ENCODE data around the gene SCAP.
"Not testable (repeated sequence)": the region's sequence is repeated elsewhere in the genome, so short reads cannot be mapped to it uniquely, and the experiment has no call there.

Gene SCAP

DNA sequence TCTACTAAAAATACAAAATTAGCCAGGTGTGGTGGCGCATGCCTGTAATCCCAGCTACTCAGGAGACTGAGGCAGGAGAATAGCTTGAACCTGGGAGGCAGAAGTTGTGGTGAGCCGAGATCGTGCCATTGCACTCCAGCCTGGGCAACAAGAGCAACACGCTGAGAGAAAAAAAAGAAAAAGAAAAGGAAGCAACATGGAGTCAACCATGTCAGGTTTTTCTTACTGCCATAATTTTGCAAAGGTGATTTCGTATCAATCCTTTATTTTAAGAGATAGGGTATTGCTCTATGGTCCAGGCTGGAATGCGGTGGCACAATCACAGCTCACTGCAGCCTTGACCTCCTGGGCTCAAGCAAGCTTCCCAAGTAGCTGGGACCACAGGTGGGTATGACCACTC, 4.5 kb upstream of the SCAP start:
- not testable (repeated sequence) for DNase-seq (ENCODE audit: low read depth in 2 of 2)

DNA sequence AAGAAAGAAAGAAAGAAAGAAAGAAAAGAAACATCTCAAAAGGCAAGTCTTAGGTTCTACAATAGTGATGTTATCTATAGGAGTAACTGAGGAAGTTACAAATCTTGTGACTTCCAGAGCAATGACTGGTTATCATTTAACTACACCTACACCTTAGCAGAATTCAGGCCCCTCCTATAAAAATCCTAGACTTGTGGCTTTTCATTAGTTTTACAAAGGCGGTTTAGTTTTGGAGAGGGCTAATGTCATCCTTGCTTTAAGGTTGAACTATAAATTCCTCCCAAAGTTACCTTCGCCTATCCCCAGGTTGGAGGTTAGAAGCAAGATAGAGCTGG, 4.1 kb upstream of the SCAP start:
- no peak for DNase-seq (ENCODE audit: low read depth in 2 of 2)

DNA sequence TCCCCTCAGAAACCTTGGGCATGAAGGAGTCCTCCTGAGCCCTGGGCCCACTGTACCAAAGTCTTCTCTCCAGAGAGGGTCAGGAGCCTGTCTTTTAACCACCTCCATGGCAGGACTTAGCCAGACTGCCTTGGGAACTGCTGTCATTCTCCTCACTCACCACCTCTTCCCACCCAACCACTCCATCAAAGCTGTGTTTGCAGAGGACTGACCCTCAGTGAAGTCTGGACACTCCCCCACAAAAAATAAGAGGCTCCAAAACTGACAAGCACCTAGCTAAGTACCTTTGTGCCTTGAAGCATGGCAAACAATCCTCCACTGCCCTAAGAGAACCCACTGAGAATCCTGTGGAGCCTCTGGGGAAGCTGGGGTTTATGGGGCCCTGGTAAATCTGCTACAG, 2.3 kb upstream of the SCAP start:
- DNase-seq (ENCODE audit: low read depth in 2 of 2) = no peak

DNA sequence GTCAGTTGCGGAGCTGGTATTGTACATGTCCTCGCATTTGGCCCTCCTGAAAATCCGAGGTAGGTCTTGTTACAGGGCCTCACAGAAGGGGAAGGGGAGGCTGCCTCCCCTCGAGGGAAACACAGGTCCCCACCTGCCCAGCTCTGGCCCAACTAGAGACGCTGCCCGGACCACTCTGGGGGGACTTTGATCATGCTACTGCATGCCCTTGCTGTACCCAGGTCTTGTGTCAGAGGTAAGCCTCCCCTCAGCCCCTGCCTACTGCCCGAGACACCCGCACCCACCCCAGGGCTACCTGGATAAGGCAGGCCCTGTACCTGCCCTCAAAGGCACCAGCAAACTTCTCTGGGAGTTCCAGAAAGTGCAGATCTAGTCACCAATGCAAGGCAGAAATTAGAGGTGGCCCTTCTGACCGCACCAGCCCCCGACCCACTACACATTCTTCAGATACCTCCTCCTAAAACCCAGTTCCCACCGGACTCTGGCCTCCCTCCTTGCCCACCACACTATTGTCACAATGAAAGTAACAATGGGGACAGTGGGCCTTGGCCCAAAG, 981 bp upstream of the SCAP start:
- DNase-seq (ENCODE audit: low read depth in 2 of 2) = no peak

DNA sequence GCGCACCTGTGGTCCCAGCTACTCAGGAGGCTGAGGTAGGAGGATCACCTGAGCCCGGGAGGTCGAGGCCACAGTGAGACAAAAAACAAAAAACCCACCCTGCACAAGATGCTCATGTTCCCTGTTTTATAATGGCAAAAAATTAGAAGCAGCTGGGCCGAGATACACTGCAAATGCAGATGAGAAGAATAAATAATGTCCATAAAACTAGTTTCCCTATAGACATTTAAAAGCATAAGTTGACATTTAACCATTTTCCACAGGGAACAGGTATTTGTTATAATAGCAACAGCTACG, 537 bp upstream of the SCAP start:
- DNase-seq (ENCODE audit: low read depth in 2 of 2) = no peak

DNA sequence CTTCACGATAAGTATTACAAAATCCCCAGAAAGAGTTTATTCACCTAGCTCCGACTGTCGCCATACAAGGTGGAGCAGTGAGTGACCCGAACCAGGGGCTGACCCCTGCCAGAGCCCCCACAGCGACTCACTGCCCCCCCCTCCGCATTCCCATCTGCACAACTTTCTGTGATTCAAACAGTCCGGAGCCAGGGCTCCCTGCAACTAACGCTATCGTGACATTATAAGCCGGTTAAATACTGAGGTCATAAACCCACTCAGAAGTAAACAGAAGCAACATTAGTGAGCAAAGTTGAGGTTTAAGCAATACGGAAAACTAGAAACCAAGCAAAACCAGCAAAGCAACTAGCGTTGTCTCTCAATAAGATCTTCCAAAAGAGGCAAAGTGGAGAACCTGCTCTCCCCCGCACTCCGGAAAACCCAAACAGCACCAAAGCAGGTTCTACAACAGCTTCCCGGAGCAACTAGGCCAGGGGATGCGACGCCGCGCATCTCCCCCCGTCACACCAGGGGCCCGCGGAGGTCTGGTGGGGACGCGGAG, 642 bp downstream of the SCAP start:
- DNase-seq (ENCODE audit: low read depth in 2 of 2) = no peak

DNA sequence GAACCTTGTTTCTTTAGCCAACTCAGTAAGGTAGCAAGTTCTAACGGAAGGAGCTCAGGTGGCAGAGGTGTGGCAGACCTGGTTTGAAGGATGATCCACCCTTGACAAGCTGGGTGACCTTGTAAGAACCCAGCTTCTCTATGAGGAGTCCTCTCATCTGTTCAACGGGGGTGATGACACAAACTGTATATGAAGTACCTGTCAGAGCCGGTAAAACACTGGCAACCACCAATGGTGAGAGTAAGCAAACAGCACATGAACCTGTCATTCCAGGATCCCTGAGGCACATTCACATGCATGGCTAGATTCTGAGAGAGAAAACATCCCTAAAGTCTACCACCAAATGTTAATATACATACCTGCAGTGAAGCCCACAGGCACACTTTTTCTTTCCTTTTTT, 2.4 kb downstream of the SCAP start:
- no peak for DNase-seq (ENCODE audit: low read depth in 2 of 2)

DNA sequence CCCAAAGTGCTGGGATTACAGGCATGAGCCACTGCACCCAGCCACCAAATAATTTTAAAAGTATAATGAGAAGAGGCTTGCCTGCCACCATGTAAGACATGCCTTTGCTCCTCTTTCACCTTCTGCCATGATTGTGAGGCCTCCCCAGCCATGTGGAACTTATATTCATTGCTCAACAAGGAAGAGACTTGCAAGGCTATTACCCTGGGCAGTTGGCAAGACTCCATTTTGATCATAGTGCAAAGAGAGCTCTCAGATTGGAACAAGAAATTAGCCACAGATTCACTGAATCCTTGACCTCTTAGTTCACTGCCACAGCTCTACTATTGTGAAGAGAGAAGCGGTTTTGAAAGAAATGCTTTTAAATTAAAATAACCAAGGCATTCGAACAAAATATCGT, 6.1 kb downstream of the SCAP start:
- no peak for DNase-seq (ENCODE audit: low read depth in 2 of 2)

DNA sequence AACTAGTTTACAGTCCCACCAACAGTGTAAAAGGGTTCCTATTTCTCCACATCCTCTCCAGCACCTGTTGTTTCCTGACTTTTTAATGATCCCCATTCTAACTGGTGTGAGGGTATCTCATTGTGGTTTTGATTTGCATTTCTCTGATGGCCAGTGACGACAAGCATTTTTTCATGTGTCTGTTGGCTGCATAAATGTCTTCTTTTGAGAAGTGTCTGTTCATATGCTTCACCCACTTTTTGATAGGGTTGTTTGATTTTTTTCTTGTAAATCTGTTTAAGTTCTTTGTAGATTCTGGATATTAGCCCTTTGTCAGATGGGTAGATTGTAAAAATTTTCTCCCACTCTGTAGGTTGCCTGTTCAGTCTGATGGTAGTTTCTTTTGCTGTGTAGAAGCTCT, 7.4 kb downstream of the SCAP start:
- DNase-seq (ENCODE audit: low read depth in 2 of 2) = not testable (repeated sequence)

DNA sequence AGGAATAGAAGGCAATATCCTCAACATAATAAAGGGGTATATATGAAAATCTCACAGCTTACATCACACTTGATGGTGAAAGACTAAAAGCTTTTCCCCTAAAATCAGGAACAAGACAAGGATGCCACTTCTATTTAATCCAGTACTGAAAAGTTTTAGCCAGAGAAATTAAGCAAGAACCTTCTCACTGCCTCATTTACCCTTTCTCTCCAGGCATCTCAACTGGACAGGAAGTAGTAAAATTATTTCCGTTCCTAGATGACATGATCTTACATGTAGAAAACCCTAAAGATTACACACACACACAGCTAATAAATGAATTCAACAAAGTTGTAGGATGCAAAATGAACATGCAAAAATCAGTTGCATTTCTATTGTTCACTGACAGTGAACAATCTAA, 11.2 kb downstream of the SCAP start:
- no peak for DNase-seq (ENCODE audit: low read depth in 2 of 2)

DNA sequence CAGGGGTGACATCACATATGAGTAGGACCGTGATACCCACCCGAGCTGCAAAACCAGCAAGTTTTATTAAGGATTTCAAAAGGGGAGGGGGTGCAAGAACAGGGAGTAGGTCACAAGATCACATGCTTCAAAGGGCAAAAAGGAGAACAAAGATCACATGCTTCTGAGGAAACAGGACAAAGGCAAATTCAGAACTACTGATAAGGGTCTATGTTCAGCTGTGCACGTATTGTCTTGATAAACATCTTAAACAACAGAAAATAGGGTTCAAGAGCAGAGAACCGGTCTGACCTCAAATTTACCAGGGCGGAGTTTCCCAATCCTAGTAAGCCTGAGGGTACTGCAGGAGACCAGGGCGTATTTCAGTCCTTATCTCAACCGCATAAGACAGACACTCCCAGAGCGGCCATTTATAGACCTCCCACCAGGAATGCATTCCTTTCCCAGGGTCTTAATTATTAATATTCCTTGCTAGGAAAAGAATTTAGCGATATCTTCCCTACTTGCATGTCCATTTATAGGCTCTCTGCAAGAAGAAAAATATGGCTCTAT, 16.1 kb downstream of the SCAP start:
- DNase-seq (ENCODE audit: low read depth in 2 of 2) = not testable (repeated sequence)

DNA sequence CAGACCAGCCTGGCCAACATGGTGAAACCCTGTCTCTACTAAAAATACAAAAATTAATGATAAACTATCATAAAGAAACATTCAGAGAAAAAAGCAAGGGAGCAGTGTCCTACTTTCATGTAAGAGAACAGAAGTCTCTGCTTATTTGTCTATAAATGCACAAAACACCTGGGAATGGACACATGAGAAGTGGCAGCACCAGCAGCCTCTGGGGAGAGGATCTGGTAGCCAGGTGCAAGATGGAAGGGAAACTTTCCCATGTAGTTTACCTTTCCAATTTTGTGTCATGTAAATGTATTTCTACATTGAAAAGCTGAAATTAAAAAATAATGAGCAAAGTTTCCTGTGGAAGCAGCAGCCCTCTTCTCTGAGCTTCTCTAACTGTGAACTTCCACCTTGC, 18.8 kb downstream of the SCAP start:
- no peak for DNase-seq (ENCODE audit: low read depth in 2 of 2)

DNA sequence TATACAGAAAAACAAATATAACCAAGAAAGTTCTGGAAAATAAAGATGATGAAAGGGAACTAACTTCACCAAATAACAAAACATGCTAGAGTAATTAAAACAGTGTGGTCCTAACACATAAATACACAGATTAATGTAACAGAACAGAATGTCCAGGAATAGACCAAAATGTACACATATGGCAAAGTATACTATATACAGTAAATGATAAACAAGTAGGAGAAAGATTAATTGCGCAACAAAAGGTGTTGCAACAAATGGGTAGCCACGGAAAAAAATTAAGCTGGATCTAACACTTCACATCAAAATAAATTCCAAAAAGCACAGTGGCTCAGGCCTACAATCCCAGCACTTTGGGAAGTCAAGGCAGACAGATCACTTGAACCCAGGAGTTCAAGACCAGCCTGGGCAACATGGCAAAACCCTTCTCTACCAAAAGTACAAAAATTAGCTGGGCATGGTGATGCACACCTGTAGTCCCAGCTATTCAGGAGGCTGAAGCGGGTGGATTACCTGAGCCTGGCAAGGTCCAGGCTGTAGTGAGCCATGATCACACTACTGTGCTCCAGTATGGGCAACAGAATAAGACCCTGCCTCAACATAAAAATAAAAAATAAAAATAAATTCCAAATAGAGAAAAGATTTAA, 19.8 kb downstream of the SCAP start:
- DNase-seq (ENCODE audit: low read depth in 2 of 2) = no peak

DNA sequence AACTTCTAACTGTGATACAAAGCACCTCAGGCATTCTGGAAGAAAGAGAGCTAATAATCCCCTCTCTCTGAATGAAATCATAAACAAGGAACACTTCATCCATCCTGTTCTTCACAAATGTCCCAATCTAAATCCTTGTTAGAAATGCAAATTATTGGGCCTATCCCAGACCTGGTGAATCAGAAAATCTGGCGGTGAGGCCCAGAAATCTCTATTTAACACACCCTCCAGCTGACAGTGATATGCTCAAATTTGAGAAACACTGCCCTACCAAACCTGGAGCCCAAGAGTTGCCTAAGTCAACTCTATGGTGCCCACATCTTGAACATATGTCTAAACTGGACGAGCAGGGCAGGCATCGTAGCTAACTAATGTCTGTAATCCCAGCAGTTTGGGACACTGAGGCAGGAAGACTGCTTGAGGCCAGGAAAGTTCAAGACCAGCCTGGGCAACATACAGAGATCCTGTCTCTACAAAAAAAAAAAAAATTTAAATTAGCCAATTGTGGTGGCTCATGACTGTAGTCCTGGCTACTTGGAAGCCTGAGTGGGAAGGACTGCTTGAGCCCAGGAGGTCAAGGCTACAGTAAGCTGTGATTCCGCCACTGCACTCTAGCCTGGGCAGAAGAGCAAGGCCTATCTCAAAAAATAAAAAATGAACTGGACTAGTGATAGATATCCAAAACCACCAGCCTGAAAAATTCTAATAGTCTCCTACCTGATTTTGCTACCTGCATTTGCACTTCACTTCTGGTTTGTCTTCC, 23.1 kb downstream of the SCAP start:
- no peak for DNase-seq (ENCODE audit: low read depth in 2 of 2)

DNA sequence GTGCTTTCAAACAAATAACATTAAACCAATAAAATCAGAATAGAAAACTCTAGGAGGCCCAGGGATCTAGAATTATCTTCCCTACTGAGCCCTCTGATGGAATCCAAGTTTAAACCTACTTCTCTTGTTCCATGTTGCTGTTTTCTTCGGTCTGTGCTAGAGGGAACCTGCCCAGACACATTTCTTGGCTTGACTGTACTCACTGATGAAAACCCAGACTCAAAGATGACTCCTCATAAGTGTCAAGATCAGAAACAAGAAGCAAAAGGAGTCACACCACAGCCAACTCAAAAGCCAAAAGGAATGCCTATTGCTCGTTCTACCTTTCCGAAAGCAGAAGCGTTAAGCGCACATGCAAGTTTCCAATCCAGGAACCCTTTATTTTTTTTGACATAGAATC, 31.6 kb downstream of the SCAP start:
- DNase-seq (ENCODE audit: low read depth in 2 of 2) = no peak

DNA sequence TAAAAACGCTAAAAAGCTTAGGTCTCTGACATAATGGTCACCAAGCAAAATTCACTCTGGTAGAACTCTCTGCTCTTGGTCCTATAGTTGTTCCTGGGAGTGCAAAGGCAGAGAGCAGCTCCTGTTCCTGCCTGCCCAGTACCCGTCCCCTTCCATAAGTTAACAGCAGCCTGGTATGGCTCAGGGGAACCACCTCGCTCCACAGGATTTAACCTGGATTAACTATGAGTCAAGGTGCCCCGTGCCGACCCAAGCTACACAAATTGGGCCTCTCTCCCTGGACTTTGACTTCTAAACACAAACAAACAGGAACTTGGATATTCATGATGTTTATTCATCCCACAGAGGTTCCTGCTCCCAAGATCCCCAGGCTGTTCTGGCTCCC, 32.1 kb downstream of the SCAP start:
- no peak for DNase-seq (ENCODE audit: low read depth in 2 of 2)

DNA sequence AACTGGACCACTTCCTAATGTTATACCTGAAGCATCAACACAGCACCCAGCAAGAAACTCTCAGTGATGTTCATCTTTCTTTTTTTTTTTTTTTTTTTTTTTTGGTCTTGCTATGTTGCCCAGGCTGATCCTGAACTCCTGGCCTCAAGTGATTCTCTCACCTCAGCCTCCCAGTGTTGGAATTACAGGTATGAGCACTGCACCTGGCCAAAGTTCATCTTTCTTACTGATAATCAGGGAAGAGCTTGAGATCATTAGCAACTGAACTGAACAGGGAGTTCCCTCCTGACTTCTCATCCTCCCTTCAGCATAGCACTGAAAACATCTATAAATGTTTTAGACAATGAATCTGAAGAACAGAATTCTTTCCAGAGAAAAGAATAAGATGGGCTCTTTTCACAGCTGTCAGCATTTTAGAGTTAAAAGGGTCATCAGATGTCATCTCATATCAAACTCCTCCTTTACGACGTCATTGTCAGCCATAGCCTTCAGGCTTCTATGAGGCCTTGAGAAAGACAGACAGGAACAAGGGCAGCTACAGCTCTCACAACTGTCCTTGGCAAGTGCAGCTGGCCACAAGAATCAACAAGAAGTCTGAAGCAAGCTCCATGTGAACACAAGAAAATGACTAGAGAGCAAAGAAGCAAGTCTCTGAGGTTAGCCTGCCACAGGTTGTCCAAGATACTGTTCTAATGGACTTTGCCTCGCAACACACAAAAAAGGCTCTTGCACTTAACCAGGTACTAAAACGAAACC, 33.8 kb downstream of the SCAP start:
- DNase-seq (ENCODE audit: low read depth in 2 of 2) = no peak

DNA sequence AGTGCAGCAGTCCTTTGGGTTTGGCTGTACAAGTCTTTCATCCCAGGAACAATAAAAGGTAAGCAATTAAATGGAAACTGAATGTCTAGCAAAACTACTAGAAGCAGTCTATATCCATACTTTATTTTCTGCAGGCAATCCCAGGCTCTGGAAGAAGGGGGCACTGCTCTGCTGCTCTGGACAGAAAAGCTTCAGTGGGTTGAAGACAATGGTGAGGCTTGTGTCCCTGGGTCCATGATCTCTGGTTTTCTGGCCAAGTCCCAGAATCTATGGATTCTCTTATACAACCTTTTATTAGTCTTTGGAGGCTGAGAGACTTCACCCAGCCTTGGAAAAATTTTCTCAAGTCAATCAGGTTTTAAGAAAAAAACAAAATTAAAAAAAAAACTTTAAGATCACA, 35.6 kb downstream of the SCAP start:
- no peak for DNase-seq (ENCODE audit: low read depth in 2 of 2)

DNA sequence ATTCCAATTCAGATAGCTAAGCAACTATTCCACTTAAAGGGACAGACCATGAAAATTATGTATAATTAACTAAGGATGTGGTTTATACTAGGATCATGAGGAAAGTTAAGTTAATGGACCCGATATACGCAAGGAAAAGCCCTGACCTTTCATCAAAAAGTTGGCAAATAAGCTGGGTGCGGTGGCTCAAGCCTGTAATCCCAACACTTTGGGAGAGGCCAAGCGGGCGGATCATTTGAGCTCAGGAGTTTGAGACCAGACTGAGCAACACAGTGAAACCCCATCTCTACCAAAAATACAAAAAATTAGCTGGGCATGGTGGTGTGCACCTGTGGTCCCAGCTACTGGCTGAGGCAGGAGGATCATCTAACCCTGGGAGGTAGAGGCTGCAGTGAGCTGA, 39.6 kb downstream of the SCAP start:
- DNase-seq (ENCODE audit: low read depth in 2 of 2) = no peak

DNA sequence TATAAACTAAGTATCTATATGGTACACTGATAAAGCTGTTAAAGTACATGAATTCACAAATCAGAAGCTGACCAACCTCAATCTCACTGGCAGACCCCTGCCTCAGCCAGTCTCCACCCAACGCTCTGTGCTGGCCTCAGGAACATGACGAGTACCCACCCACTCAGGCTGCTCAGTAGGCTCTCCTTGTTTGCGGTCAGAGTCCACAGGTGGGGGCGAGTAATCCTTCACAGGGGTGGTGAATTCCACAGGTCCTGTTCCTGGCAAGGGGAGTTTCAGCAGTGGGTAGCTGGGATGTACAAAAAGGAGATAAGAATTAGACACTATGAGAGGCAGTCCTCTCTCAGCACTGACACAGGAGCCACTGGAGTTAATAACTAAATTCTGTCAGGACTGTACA, 40.9 kb downstream of the SCAP start:
- no peak for DNase-seq (ENCODE audit: low read depth in 2 of 2)

DNA sequence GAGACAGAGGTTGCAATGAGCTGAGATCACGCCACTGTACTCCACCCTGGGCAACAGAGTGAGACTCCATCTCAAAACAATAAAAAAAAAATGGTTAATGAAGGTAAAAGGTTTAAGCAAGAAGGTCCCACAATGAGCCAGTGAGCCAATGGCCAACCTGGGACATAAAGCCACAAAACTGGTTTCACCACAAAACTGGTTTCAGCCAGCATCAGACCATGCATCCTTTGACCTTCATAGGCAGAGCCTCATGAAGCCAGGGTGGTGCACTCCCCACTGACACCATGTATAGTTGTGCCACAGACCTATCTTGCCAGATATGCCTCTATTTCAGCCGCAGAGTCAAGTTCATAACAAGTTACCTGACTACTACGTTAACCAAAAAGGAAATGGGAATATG, 41.9 kb downstream of the SCAP start:
- no peak for DNase-seq (ENCODE audit: low read depth in 2 of 2)

DNA sequence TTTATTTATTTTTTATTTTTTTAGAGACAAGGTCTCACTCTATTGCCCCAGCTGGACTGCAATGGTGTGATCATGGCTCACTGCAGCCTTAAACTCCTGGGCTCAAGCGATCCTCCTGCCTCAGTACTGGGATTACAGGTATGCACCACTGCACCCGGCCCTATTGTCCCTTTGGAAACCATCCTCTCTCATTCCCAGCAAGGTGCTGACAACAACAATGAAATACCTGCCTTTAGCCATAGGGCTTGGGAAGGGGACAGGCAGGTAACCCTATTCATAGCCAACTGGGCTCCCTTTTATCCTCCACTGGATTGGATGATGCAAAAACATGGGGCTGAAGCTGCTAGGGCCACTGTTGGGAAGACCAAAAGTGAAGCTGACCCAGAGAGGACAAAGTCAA, 43.1 kb downstream of the SCAP start:
- no peak for DNase-seq (ENCODE audit: low read depth in 2 of 2)

DNA sequence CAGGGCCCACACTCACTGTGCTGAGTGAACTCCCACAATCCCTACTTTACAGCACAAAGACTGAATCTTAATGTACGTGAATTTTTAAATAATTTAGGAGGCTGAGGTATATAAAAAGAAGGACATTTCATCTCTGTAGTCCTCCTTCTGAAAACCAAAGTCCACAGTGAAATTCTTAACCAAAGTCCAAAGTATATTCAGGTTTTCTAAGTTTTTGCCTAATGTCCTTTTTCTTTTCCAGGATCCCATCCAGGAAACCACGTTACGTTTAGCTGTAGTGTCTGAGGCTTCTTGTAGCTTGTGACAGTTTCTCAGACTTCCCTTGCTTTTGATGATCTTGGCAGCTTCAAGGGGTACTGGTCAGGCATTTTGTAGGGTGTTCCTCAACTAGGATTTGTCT, 44.5 kb downstream of the SCAP start:
- DNase-seq (ENCODE audit: low read depth in 2 of 2) = no peak
